SH-SY5Y (cell line): ENCODE data around the gene CIITA.

Source experiments
- GATA2 ChIP-seq: IDR thresholded peaks from 2 replicates; pipeline ENCODE4 v1.6.1; 2011; ENCODE audit warnings: mild to moderate bottlenecking, low read depth, low read length
- GATA3 ChIP-seq: IDR thresholded peaks from 2 replicates; pipeline ENCODE4 v1.6.1; 2011; ENCODE audit warnings: low read depth, mild to moderate bottlenecking, low read length, moderate library complexity

DNA sequence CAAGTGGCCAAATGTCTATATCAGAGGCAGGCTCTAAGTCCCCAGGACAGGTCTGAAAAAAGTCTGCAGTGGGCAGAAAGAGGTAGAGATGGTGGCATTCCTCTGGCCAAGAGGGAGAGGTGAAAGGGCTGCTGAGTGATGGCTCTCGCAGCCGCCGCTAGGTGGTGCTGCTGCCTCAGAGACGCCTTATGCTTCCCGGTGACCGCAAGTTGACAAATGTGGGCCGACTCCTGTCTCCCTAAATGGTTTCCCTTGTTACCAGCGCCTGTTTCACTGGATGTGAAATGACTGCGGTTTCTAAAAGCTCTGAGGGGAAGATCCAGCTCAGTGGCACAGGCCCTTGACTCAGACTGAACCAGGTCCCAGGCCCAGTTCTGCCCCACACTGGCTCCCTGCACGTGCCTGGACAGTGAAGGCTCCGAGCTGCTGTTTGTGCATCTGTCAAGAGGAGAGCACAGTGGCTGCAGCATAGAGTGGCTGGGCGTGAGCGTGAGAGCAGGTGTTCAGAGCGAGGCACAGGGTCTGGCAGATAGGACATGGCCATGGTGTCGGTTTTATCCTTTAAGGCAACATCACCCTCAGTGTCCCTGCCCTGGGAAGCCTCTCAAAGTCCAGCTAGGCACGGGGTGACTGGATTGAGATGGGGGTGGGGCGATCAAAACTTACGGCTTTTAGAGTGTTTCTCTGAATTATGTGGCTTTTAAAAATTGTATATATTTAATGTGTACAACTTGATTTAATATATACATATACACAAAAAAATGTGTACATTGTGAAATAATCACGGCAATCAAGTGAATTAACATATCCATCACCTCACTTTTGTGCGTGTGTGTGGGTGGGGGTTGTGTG is 87.3 kb downstream of the CIITA start:
- TF ChIP-seq GATA2 (no peak), GATA3 (no peak)
